T-cell (primary cell): ENCODE data around the gene PPARGC1A. TPM values are rescaled to one million over a fixed set of nuclear protein-coding genes. Genes with fewer than 3 reads are reported as not detected.

ENCODE experiments used
- ATAC-seq, 4 experiments: fragments of 200-7000 bp in 3 of 4; fragments of 150-1000 bp in 1 of 4; cut with Tn5 transposase; replicated peaks in 1 of 4; 1 replicate in 3 of 4; 2 replicates in 1 of 4; pipeline ENCODE4 v1.10.0; 2021; ENCODE audit warnings: moderate library complexity in 3 of 4, mild to moderate bottlenecking in 2 of 4, moderate number of reproducible peaks in 1 of 4
- CTCF ChIA-PET, 2 donors: fragments of 300-600 bp; sonication (Branson Sonifier 250); formaldehyde crosslinking; loops; one replicate each; lab custom pipeline; 2022; ENCODE audit warnings: antibody characterized with exemption in 2 of 2; lab: Charles Lee
- POLR2A ChIA-PET, 2 donors: fragments of 300-600 bp; sonication (Branson Sonifier 250); formaldehyde crosslinking; loops; one replicate each; lab custom pipeline; 2022; ENCODE audit warnings: antibody characterized with exemption in 2 of 2; lab: Charles Lee
- DNase-seq, 35 experiments: peaks; one replicate each; pipeline versions ENCODE4 v3.0.0 to v3.0.0-alpha.2; 2013 to 2023
- H3K27ac ChIP-seq: one replicate; pipeline ENCODE4 v1.5.1; 2013; ENCODE audit warnings: low read length
- H3K27me3 ChIP-seq, 2 experiments: replicated peaks in 1 of 2; 1 replicate in 1 of 2; 2 replicates in 1 of 2; pipeline versions ENCODE4 v1.6.1 to v1.7.0; 2013; ENCODE audit warnings: low read length in 1 of 2, mixed read lengths in 1 of 2; ENCODE audit not compliant: control insufficient read depth in 2 of 2, insufficient read depth in 2 of 2; ENCODE audit errors: extremely low read depth in 1 of 2
- H3K36me3 ChIP-seq, 2 donors: 1 replicate in 1 of 2; 2 replicates in 1 of 2; pipeline versions ENCODE4 v1.6.1 to v1.7.0; 2013; ENCODE audit warnings: low read length in 1 of 2; ENCODE audit not compliant: control insufficient read depth in 2 of 2, insufficient read depth in 1 of 2; ENCODE audit errors: extremely low read depth in 1 of 2
- H3K4me1 ChIP-seq, 2 experiments: 1 replicate in 1 of 2; 2 replicates in 1 of 2; pipeline versions ENCODE4 v1.6.1 to v1.7.0; 2013; ENCODE audit warnings: low read length in 2 of 2, mixed read lengths in 1 of 2; ENCODE audit not compliant: insufficient read depth in 2 of 2, control insufficient read depth in 1 of 2; ENCODE audit errors: extremely low read depth in 1 of 2
- H3K4me3 ChIP-seq, 2 donors: 1 replicate in 1 of 2; 2 replicates in 1 of 2; pipeline versions ENCODE4 v1.5.1 to v1.7.0; 2013; ENCODE audit warnings: mild to moderate bottlenecking in 2 of 2, low read length in 1 of 2, moderate library complexity in 1 of 2; ENCODE audit not compliant: control insufficient read depth in 1 of 2; ENCODE audit errors: extremely low read depth in 1 of 2
- H3K9me3 ChIP-seq: 2 replicates; pipeline ENCODE4 v1.7.0; 2013
- H3K27ac Mint-ChIP-seq, 2 donors: one replicate each; pipeline ENCODE4 v1.8.0; 2020 to 2021; ENCODE audit warnings: mild to moderate bottlenecking in 2 of 2, mixed read lengths in 2 of 2
- H3K27me3 Mint-ChIP-seq, 2 donors: one replicate each; pipeline ENCODE4 v1.8.0; 2021 to 2022; ENCODE audit warnings: mixed read lengths in 2 of 2
- H3K36me3 Mint-ChIP-seq: one replicate; pipeline ENCODE4 v1.8.0; 2021; ENCODE audit warnings: mixed read lengths
- H3K4me1 Mint-ChIP-seq, 3 donors: one replicate each; pipeline ENCODE4 v1.8.0; 2020 to 2022; ENCODE audit warnings: mixed read lengths in 3 of 3, mild to moderate bottlenecking in 1 of 3
- H3K4me3 Mint-ChIP-seq, 3 donors: one replicate each; pipeline ENCODE4 v1.8.0; 2020 to 2022; ENCODE audit warnings: mild to moderate bottlenecking in 3 of 3, mixed read lengths in 3 of 3, moderate library complexity in 3 of 3
- H3K9me3 Mint-ChIP-seq, 3 donors: one replicate each; pipeline ENCODE4 v1.8.0; 2020 to 2022; ENCODE audit warnings: mixed read lengths in 3 of 3
- WGBS: methylation state at CpG from one replicate; pipeline ENCODE4 v1.1.5; 2013; ENCODE audit warnings: missing lambda C conversion rate; ENCODE audit not compliant: insufficient coverage; 5-methylcytosine and 5-hydroxymethylcytosine counted together
- total RNA-seq, 35 experiments: library from RNA in 6 of 35; stranded (reverse) in 6 of 35; fragments of 120-200 nt in 1 of 35; gene quantifications; one replicate each; pipeline versions ENCODE4 v1.2.1 to v1.2.4 and lab custom pipeline; 2013 to 2026

Gene PPARGC1A
- total RNA-seq, 5 donors from 2014 or later (not counting 1 experiment from before 2014, with no cell fraction given), result not detected

DNA sequence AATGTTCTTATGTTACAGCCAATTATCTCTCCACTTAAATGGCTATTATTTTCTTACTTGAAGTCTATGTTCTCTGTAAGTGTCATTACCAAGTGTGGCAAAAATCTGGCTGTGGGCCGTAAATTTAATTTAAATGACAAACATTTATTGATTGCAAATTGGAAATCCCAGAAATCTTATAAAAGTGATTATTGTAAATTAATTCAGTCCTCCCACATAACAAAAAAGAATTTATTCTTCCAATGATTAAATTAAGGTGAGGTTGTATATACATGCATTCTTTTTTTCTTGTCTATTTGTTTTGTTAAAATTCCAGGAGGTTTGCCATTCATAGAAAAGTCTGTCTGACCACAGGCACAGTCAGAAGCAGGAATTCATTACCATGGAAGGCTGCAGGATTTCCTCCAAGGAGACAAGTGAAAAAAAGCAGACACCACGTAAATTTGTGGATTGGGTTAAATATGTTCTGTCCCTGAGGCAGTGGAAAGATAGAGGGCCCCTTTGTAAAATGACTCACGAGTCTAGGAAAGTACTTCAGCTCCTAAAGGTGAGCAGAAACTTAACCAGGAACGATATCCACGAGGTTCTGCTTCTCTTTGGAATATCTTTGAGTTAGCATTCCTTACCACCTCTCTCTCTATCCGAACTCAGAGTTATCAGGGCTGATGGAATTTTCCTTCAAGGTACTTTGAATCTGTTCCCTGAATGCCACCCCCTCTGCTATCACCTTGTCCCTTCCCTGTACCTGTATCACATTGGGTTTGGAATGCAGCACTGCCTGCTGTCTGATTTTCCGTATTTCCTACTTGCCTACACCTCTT lies 10.7 kb downstream of the PPARGC1A start:
- no peaks in the 10 kb centered on the region for H3K36me3 ChIP-seq
- H3K36me3 Mint-ChIP-seq, result no peaks in the 10 kb centered on the region
- ChIA-PET POLR2A (no interaction called here), CTCF (no interaction called here)
- H3K4me3 ChIP-seq, result no peak overlapping the region
- no peaks in the 10 kb centered on the region for H3K4me1 Mint-ChIP-seq
- ATAC-seq (no peak), DNase-seq (no peak)
- H3K27ac ChIP-seq, result no peak overlapping the region
- WGBS, result 58% methylated on average over 4 of the region's 7 CpGs
- no peaks in the 10 kb centered on the region for H3K9me3 ChIP-seq
- no peaks in the 10 kb centered on the region for H3K9me3 Mint-ChIP-seq
- no peak overlapping the region for H3K27ac Mint-ChIP-seq
- no peaks in the 10 kb centered on the region for H3K4me1 ChIP-seq
- no peaks in the 10 kb centered on the region for H3K27me3 Mint-ChIP-seq
- no peak overlapping the region for H3K4me3 Mint-ChIP-seq
- no peaks in the 10 kb centered on the region for H3K27me3 ChIP-seq

DNA sequence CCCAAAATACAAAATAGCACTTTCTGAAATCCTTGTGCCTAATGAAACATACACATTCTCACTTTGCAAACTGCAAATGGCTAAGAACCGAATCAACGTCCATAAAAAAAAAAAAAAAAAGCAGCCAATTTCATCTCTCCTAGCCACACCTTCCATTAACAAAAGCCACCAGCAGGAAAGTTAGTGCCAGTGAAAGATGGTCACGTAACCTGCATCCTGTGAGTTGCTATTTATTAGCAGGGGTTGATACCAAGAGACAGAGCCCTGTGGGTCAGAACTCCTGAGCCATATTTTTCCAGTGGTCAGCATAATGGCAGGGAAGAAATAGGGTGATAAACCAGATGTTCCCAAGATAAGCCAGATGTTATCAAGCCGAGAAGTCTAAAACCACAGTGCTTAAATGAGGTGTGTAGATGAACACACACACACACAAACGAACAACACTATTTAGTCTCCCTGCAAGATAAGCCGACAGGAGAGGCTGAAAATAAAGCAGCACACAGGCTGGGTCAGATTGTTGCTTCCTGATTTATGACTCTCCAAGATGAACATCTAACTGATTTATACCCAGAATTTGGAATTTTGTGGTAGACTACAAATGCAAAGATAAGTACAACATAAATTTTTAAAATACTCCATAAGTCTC lies 11.5 kb downstream of the PPARGC1A start:
- Mint-ChIP-seq H3K36me3 (no peaks in the 10 kb centered on the region), H3K4me1 (no peaks in the 10 kb centered on the region), H3K9me3 (no peaks in the 10 kb centered on the region), H3K27me3 (no peaks in the 10 kb centered on the region), H3K27ac (no peak overlapping the region), H3K4me3 (no peak overlapping the region)
- H3K9me3 ChIP-seq, result no peaks in the 10 kb centered on the region
- no peak overlapping the region for H3K27ac ChIP-seq
- no peak for ATAC-seq
- H3K36me3 ChIP-seq, result no peaks in the 10 kb centered on the region
- no peaks in the 10 kb centered on the region for H3K27me3 ChIP-seq
- ChIA-PET POLR2A (no interaction called here), CTCF (no interaction called here)
- no peak overlapping the region for H3K4me3 ChIP-seq
- WGBS, result 100% methylated on average over 2 of the region's 6 CpGs
- H3K4me1 ChIP-seq, result no peaks in the 10 kb centered on the region
- no peak for DNase-seq

DNA sequence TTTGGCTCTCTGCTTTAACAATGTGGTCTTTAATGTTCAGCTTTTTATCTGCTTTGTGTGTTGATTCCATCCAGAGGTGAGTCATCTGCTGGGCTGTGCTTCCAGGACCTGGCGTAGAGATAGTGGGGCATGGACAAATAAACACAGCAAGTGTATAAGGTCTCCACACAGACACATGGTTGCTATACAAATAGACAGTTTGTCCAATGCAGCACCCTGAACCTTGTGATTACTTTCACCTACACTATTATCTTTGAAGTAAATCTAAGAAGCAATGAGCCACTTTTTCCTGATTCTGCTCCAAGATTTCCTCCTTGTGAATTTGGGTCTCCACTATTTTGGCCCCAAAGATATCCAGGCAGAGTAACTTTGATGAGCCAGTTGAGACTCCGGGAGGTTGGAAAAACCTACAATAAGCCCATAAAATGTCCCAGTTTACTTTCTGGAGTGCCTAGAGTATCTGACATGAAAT lies 12.1 kb downstream of the PPARGC1A start:
- H3K27me3 ChIP-seq, result no peaks in the 10 kb centered on the region
- no peaks in the 10 kb centered on the region for H3K4me1 ChIP-seq
- no peaks in the 10 kb centered on the region for H3K4me1 Mint-ChIP-seq
- POLR2A ChIA-PET, result no interaction called here
- no peak overlapping the region for H3K27ac Mint-ChIP-seq
- H3K9me3 Mint-ChIP-seq, result no peaks in the 10 kb centered on the region
- CTCF ChIA-PET, result no interaction called here
- DNase-seq, result no peak
- no peak overlapping the region for H3K4me3 Mint-ChIP-seq
- no CpG with 5 or more reads among the region's 2 CpGs for WGBS
- H3K27ac ChIP-seq, result no peak overlapping the region
- H3K27me3 Mint-ChIP-seq, result no peaks in the 10 kb centered on the region
- no peaks in the 10 kb centered on the region for H3K36me3 Mint-ChIP-seq
- H3K4me3 ChIP-seq, result no peak overlapping the region
- H3K36me3 ChIP-seq, result no peaks in the 10 kb centered on the region
- ATAC-seq, result no peak
- H3K9me3 ChIP-seq, result no peaks in the 10 kb centered on the region

- Mint-ChIP-seq H3K4me3 (no peak overlapping the region), H3K27me3 (no peaks in the 10 kb centered on the region)
Measured at GRCh38 chr4:23876418-23877089, 13.3 kb downstream of the PPARGC1A start.

DNA sequence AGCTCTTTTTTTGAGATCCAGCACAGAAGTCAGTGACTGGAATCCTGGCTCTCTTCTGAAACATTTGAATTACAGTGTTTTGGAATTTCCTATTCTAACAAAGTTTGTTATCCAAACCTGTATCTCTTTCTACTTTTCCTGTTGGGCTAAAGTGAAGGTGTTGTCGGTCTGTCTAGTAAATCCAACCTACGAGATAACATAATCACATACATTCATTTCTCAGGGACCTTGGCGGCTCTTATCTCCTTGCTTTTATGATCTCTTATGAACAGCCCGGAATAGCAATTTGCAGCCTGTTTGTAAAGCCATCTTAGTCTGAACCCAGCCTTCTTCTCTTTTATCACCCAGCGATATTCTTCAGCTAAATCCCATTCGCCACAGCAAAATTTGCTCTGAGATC lies 14.5 kb downstream of the PPARGC1A start:
- H3K9me3 Mint-ChIP-seq, result no peaks in the 10 kb centered on the region
- Histone ChIP-seq H3K4me3 (no peak overlapping the region), H3K4me1 (no peaks in the 10 kb centered on the region), H3K36me3 (no peaks in the 10 kb centered on the region), H3K27me3 (no peaks in the 10 kb centered on the region), H3K27ac (no peak overlapping the region), H3K9me3 (no peaks in the 10 kb centered on the region)
- H3K4me3 Mint-ChIP-seq, result no peak overlapping the region
- no peaks in the 10 kb centered on the region for H3K36me3 Mint-ChIP-seq
- ChIA-PET POLR2A (no interaction called here), CTCF (no interaction called here)
- H3K27ac Mint-ChIP-seq, result no peak overlapping the region
- ATAC-seq, result no peak
- H3K4me1 Mint-ChIP-seq, result no peaks in the 10 kb centered on the region
- 100% methylated on average over 2 of the region's 6 CpGs for WGBS
- H3K27me3 Mint-ChIP-seq, result no peaks in the 10 kb centered on the region
- no peak for DNase-seq

More at GRCh38 chr4:23876418-23877089, 13.3 kb downstream of the PPARGC1A start:
- Mint-ChIP-seq H3K27ac (no peak overlapping the region), H3K4me1 (no peaks in the 10 kb centered on the region), H3K9me3 (no peaks in the 10 kb centered on the region), H3K36me3 (no peaks in the 10 kb centered on the region)
- no peak for DNase-seq
- Histone ChIP-seq H3K27ac (no peak overlapping the region), H3K36me3 (no peaks in the 10 kb centered on the region), H3K4me1 (no peaks in the 10 kb centered on the region), H3K9me3 (no peaks in the 10 kb centered on the region), H3K4me3 (no peak overlapping the region), H3K27me3 (no peaks in the 10 kb centered on the region)
- no peak for ATAC-seq
- ChIA-PET CTCF (interaction anchor here in 1 of 2 donors (0.7 kb wide), 1 partner anchor 14 kb away, joined by 6 read pairs; no protein-coding TSS in a partner anchor), POLR2A (interaction anchor here in 1 of 2 donors (0.7 kb wide), 1 partner anchor 586 kb away, joined by 8 read pairs; no protein-coding TSS in a partner anchor)
- no CpG with 5 or more reads among the region's 3 CpGs for whole genome bisulfite sequencing

DNA sequence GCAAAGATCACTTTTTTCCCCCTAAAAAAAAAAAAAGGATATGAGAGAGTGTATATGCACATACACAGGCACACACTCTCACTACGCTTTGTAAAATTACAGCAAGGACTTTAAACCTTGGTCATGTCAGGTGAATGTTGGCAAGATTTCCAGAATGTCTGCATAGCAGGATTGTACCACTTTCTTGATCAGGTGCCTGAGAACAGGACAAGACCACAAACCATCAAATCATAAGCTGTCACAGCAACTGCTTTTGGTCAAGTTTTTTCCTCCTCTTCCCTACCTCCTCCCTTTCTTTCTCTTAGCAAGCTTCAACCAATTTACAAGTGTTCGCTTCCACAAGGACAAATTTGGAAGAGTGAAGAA lies 15.3 kb downstream of the PPARGC1A start:
- ChIA-PET CTCF (no interaction called here), POLR2A (no interaction called here)
- DNase-seq, result no peak
- Histone ChIP-seq H3K27me3 (no peaks in the 10 kb centered on the region), H3K9me3 (no peaks in the 10 kb centered on the region), H3K4me1 (no peaks in the 10 kb centered on the region), H3K27ac (no peak overlapping the region), H3K4me3 (no peak overlapping the region), H3K36me3 (no peaks in the 10 kb centered on the region)
- H3K27me3 Mint-ChIP-seq, result no peaks in the 10 kb centered on the region
- no peaks in the 10 kb centered on the region for H3K36me3 Mint-ChIP-seq
- WGBS, result no CpG with 5 or more reads among the region's 2 CpGs
- no peaks in the 10 kb centered on the region for H3K9me3 Mint-ChIP-seq
- no peak overlapping the region for H3K4me3 Mint-ChIP-seq
- H3K4me1 Mint-ChIP-seq, result no peaks in the 10 kb centered on the region
- ATAC-seq, result no peak
- H3K27ac Mint-ChIP-seq, result no peak overlapping the region
